K562 (cell line): Measurements from ENCODE around the gene HAGHL. TPM values are rescaled to one million over a fixed set of nuclear protein-coding genes. Genes with fewer than 3 reads are reported as not detected.

Experiments
- ATF7 ChIP-seq: fragments of 450-650 bp; IDR thresholded peaks from 2 replicates; pipeline ENCODE4 v1.7.1; 2014; ENCODE audit warnings: mild to moderate bottlenecking, moderate library complexity
- BRCA1 ChIP-seq, 2 experiments: fragments of 450-650 bp in 1 of 2; sonication (generic) in 1 of 2; formaldehyde crosslinking in 1 of 2; IDR thresholded peaks; 2 replicates each; pipeline versions ENCODE4 v1.5.0 to v1.6.1; 2017 to 2020; ENCODE audit warnings: mild to moderate bottlenecking in 1 of 2, missing genetic modification reagents in 1 of 2
- CBFB ChIP-seq: sonication (generic); formaldehyde crosslinking; IDR thresholded peaks from 2 replicates; pipeline ENCODE4 v1.4.0; 2020; ENCODE audit warnings: mild to moderate bottlenecking, missing genetic modification reagents
- CCAR2 ChIP-seq: fragments of 200-400 bp; formaldehyde crosslinking; IDR thresholded peaks from 2 replicates; pipeline ENCODE4 v1.6.1; 2017; ENCODE audit warnings: mild to moderate bottlenecking, low read depth, low read length
- HMG20B ChIP-seq: fragments of 250-450 bp; sonication (Bioruptor Pico); IDR thresholded peaks from 2 replicates; pipeline ENCODE4 v1.5.0; 2021; ENCODE audit warnings: mild to moderate bottlenecking
- KAT2B ChIP-seq: IDR thresholded peaks from one replicate; pipeline ENCODE4 v1.6.1; 2012; ENCODE audit warnings: low read depth, mild to moderate bottlenecking, control low read depth, inconsistent platforms, low read length, moderate library complexity
- KDM4B ChIP-seq, 2 experiments: fragments of 450-650 bp in 1 of 2; sonication (generic) in 1 of 2; IDR thresholded peaks; 2 replicates each; pipeline ENCODE4 v1.6.1; 2016 to 2017; ENCODE audit warnings: borderline replicate concordance in 2 of 2, antibody characterized with exemption in 1 of 2, low read depth in 1 of 2, mild to moderate bottlenecking in 1 of 2
- MEF2A ChIP-seq: IDR thresholded peaks from 2 replicates; pipeline ENCODE4 v1.6.1; 2011; ENCODE audit warnings: low read depth, mild to moderate bottlenecking, low read length, moderate library complexity; ENCODE audit not compliant: control insufficient read depth
- MEIS2 ChIP-seq: fragments of 450-650 bp; IDR thresholded peaks from 2 replicates; pipeline ENCODE4 v1.6.1; 2014; ENCODE audit warnings: mild to moderate bottlenecking; ENCODE audit not compliant: partially characterized antibody
- PPARD ChIP-seq: fragments of 250-450 bp; sonication (Bioruptor Pico); IDR thresholded peaks from 2 replicates; pipeline ENCODE4 v1.8.0; 2022; ENCODE audit warnings: inconsistent platforms, mild to moderate bottlenecking, moderate library complexity
- SIN3A ChIP-seq, 2 experiments: fragments of 150-350 bp in 1 of 2; IDR thresholded peaks; 2 replicates each; pipeline ENCODE4 v1.6.1; 2011 to 2016; ENCODE audit warnings: borderline replicate concordance in 2 of 2, low read depth in 2 of 2, low read length in 2 of 2, mild to moderate bottlenecking in 2 of 2, moderate library complexity in 2 of 2; ENCODE audit not compliant: control insufficient read depth in 1 of 2
- SMARCB1 ChIP-seq: IDR thresholded peaks from 2 replicates; pipeline ENCODE4 v1.6.1; 2011; ENCODE audit warnings: improper control_type of control experiment, low read depth; ENCODE audit not compliant: insufficient read length
- TAF7 ChIP-seq: fragments of 450-650 bp; IDR thresholded peaks from 2 replicates; pipeline ENCODE4 v1.6.1; 2016; ENCODE audit warnings: missing genetic modification characterization, missing compliant biosample characterization
- ZNF347 ChIP-seq: fragments of 450-650 bp; formaldehyde crosslinking; IDR thresholded peaks from 2 replicates; pipeline ENCODE4 v1.4.0; 2020; ENCODE audit warnings: low read depth, mild to moderate bottlenecking, moderate library complexity
- polyA plus RNA-seq, 8 experiments: library from polyadenylated mRNA; depleted of rRNA in 4 of 8; stranded (reverse) in 5 of 8; unstranded in 3 of 8; fragments of >200 nt; fragmentation: Nextera tagmentation in 2 of 8; fragmentation: Illumina TruSeq in 1 of 8; extraction: Ambion mirVana in 2 of 8; extraction: Trizol in 1 of 8; gene quantifications; 2 replicates each; pipeline versions ENCODE4 v1.2.1 to v1.2.3, GENCODE V29; 2011 to 2014; ENCODE audit warnings: inconsistent platforms in 1 of 8, missing spikeins in 1 of 8
- total RNA-seq, 7 experiments: library from RNA; depleted of rRNA in 6 of 7; stranded (reverse); fragments of >200 nt in 6 of 7; fragmentation: Illumina TruSeq in 2 of 7; extraction: Trizol in 2 of 7; gene quantifications; 2 replicates each; pipeline versions ENCODE4 v1.2.1 to v1.2.3, GENCODE V29; 2011 to 2021; ENCODE audit warnings: low replicate concordance in 1 of 7
- TF ChIP-seq, protein P1 (sequence below), 2 experiments: IDR thresholded peaks; 2 replicates each; pipeline ENCODE4 v1.6.1; 2011; ENCODE audit warnings: borderline replicate concordance in 1 of 2, control low read depth in 1 of 2, low read depth in 1 of 2, low read length in 1 of 2, mild to moderate bottlenecking in 1 of 2, mixed read lengths in 1 of 2, moderate library complexity in 1 of 2; ENCODE audit not compliant: insufficient read depth in 1 of 2, insufficient read length in 1 of 2, poor library complexity in 1 of 2, severe bottlenecking in 1 of 2; ENCODE audit errors: extremely low read depth in 1 of 2
- TF ChIP-seq, protein P2 (sequence below): fragments of 250-450 bp; sonication (Bioruptor Pico); IDR thresholded peaks from 2 replicates; pipeline ENCODE4 v1.4.0; 2020
- TF ChIP-seq, protein P3 (sequence below): conservative IDR thresholded peaks from 2 replicates; pipeline ENCODE4 v1.6.1; 2011; ENCODE audit warnings: low read depth, mild to moderate bottlenecking, low read length; ENCODE audit not compliant: control insufficient read depth
- TF ChIP-seq, protein P4 (sequence below), 2 experiments: fragments of 450-650 bp; conservative IDR thresholded peaks; 2 replicates each; pipeline ENCODE4 v1.6.1; 2017; ENCODE audit warnings: mild to moderate bottlenecking in 2 of 2, moderate library complexity in 2 of 2

Gene HAGHL
- total and polyA plus RNA-seq, 9 of the 15 experiments (the other 6 are each of a cell fraction or from before 2014, with no cell fraction given), result 0.31 to 83.4 (median 20.7) TPM

DNA sequence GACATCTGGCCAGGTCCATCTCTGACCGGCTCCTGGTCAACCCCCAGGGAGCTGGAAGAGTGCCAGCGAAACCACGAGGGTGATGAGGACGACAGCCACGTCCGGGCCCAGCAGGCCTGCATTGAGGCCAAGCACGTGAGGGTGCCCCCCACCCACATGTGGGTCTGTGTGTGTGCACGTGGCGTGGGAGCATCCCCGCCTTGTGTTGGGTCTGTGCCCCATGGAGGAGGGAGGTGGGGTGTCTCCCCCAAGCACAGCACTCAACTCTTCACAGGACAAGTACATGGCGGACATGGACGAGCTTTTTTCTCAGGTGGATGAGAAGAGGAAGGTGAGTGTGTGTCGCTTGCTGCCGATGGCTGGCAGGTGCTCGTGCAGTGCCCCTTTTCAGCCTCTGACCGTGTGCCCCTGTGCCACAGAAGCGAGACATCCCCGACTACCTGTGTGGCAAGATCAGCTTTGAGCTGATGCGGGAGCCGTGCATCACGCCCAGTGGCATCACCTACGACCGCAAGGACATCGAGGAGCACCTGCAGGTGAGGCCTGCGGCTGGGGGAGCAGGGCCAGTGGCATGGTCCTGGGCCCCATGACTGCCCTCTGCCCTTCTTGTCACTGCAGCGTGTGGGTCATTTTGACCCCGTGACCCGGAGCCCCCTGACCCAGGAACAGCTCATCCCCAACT is 45.0 kb upstream of the HAGHL start (continued):
- TF ChIP-seq BRCA1 (IDR thresholded peaks at IDR 0.05), result no peak
- TF ChIP-seq BRCA1 (CRISPR knock-in tag; IDR thresholded peaks at IDR 0.05), result 0 out of 2 replicates have a peak, but pooled peaks have one; percentile 66
- TF ChIP-seq, protein P1, sequence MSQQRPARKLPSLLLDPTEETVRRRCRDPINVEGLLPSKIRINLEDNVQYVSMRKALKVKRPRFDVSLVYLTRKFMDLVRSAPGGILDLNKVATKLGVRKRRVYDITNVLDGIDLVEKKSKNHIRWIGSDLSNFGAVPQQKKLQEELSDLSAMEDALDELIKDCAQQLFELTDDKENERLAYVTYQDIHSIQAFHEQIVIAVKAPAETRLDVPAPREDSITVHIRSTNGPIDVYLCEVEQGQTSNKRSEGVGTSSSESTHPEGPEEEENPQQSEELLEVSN (IDR thresholded peaks at IDR 0.05; ENCODE audit: borderline replicate concordance in 1 of 2, extremely low read depth in 1 of 2, insufficient read depth in 1 of 2, insufficient read length in 1 of 2, low read depth in 1 of 2, low read length in 1 of 2, poor library complexity in 1 of 2, severe bottlenecking in 1 of 2), result peak; percentile 88 to 93
- TF ChIP-seq SMARCB1, result no peak
- no peak for TF ChIP-seq CCAR2
- no peak for TF ChIP-seq ATF7
- no peak for TF ChIP-seq HMG20B (CRISPR knock-in tag)
- TF ChIP-seq KAT2B, result no peak
- TF ChIP-seq KDM4B (IDR thresholded peaks at IDR 0.05; ENCODE audit: borderline replicate concordance in 2 of 2, low read depth in 1 of 2), result no peak
- TF ChIP-seq, protein P2, sequence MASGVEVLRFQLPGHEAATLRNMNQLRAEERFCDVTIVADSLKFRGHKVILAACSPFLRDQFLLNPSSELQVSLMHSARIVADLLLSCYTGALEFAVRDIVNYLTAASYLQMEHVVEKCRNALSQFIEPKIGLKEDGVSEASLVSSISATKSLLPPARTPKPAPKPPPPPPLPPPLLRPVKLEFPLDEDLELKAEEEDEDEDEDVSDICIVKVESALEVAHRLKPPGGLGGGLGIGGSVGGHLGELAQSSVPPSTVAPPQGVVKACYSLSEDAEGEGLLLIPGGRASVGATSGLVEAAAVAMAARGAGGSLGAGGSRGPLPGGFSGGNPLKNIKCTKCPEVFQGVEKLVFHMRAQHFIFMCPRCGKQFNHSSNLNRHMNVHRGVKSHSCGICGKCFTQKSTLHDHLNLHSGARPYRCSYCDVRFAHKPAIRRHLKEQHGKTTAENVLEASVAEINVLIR (CRISPR knock-in tag), result no peak
- TF ChIP-seq MEIS2, result no peak
- TF ChIP-seq CBFB, result peak; percentile 45; the same call in 1 of the 2 replicates
- no peak for TF ChIP-seq ZNF347 (CRISPR knock-in tag)
- TF ChIP-seq MEF2A, result no peak
- no peak for TF ChIP-seq PPARD (CRISPR knock-in tag)
- no peak for TF ChIP-seq TAF7
- TF ChIP-seq SIN3A (IDR thresholded peaks at IDR 0.05; ENCODE audit: borderline replicate concordance in 2 of 2, control insufficient read depth in 1 of 2, low read depth in 2 of 2, low read length in 2 of 2), result peak; percentile 22 to 71; a peak in 2 of 4 replicates
- TF ChIP-seq, protein P3, sequence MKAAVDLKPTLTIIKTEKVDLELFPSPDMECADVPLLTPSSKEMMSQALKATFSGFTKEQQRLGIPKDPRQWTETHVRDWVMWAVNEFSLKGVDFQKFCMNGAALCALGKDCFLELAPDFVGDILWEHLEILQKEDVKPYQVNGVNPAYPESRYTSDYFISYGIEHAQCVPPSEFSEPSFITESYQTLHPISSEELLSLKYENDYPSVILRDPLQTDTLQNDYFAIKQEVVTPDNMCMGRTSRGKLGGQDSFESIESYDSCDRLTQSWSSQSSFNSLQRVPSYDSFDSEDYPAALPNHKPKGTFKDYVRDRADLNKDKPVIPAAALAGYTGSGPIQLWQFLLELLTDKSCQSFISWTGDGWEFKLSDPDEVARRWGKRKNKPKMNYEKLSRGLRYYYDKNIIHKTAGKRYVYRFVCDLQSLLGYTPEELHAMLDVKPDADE, result peak; percentile 42; the same call in 1 of the 2 replicates
- TF ChIP-seq, protein P4, sequence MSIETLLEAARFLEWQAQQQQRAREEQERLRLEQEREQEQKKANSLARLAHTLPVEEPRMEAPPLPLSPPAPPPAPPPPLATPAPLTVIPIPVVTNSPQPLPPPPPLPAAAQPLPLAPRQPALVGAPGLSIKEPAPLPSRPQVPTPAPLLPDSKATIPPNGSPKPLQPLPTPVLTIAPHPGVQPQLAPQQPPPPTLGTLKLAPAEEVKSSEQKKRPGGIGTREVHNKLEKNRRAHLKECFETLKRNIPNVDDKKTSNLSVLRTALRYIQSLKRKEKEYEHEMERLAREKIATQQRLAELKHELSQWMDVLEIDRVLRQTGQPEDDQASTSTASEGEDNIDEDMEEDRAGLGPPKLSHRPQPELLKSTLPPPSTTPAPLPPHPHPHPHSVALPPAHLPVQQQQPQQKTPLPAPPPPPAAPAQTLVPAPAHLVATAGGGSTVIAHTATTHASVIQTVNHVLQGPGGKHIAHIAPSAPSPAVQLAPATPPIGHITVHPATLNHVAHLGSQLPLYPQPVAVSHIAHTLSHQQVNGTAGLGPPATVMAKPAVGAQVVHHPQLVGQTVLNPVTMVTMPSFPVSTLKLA (conservative IDR thresholded peaks at IDR 0.05), result peak; percentile 91 to 94
